ENCODE data around the gene GRP. TPM values are rescaled to one million over a fixed set of nuclear protein-coding genes. Genes with fewer than 3 reads are reported as not detected.

GRP gene
- total and polyA plus RNA-seq, 10 of the 15 experiments (the other 5 are each of a cell fraction or from before 2014, with no cell fraction given), result not detected

DNA sequence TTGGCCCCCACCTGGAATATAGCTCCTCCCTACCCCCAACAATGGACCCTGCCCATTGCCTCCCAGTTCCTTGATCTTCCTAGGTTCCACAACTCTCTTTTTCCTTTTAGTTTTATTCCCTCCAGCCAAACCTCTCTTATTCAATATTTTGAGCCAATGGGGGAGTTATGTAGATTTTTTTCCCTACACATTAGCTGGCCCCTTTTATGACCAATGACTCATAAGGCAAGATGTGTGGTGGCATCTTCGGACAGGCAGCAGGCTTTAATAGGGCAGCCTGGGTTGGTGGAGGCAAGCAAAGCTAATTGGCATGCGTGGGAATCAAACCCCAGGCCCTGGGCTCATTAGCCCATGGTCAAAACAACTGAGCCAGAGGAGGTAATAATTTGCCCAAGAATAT, 9.2 kb downstream of the GRP start:
- in situ Hi-C loops (cut with MboI), result loop anchor here (10.0 kb wide), 1 partner anchor 144 kb away; no protein-coding TSS in a partner anchor
- FAIRE-seq (no peak), ATAC-seq (peak; percentile 43; the same call in 2 of the 3 replicates), DNase-seq (ENCODE audit: low read depth, low spot score) (no peak)
- Histone ChIP-seq H3K27ac (ENCODE audit: control insufficient read depth, insufficient read depth) (no peak overlapping the region), H3K36me3 (ENCODE audit: control insufficient read depth in 2 of 2, insufficient read depth in 2 of 2, low read length in 1 of 2) (no peaks in the 10 kb centered on the region), H3K4me1 (ENCODE audit: control insufficient read depth, insufficient read depth, low read length) (no peaks in the 10 kb centered on the region), H3K9me3 (replicated peaks; ENCODE audit: control insufficient read depth, insufficient read depth, low read length) (no peaks in the 10 kb centered on the region), H3K4me3 (no peak overlapping the region), H2AFZ (ENCODE audit: control insufficient read depth, low read depth, low read length) (no peak overlapping the region), H3K79me2 (ENCODE audit: control insufficient read depth, insufficient read depth, low read length) (no peaks in the 10 kb centered on the region), H3K27me3 (replicated peaks in 1 of 2; ENCODE audit: control insufficient read depth in 2 of 2, insufficient read depth in 2 of 2, low read length in 1 of 2) (peaks cover 0 to 6% of the 10 kb centered on the region in 2 experiments; a peak in 1 of 4 replicates), H3K4me2 (ENCODE audit: control insufficient read depth, insufficient read depth) (no peak overlapping the region), H3K9ac (ENCODE audit: control insufficient read depth, insufficient read depth, low read length) (no peak overlapping the region), H4K20me1 (ENCODE audit: control insufficient read depth, insufficient read depth) (no peaks in the 10 kb centered on the region)
- intact Hi-C loops (cut with micrococcal nuclease; ENCODE audit: unreplicated experiment), result no loop called here
- SMC1A ChIA-PET (ENCODE audit: uncharacterized antibody, unreplicated experiment), result interaction anchor here (0.7 to 2.1 kb wide), 6 partner anchors 11 to 173 kb away, joined by 3 to 8 read pairs (median 5); no protein-coding TSS in a partner anchor
- RAD21 ChIA-PET (ENCODE audit: unreplicated experiment), result interaction anchor here (1.1 to 1.6 kb wide), 4 partner anchors 20 to 461 kb away, joined by 3 to 5 read pairs (median 4); no protein-coding TSS in a partner anchor
- no TSS peak for BruUV-seq (replicated peaks)
- POLR2A ChIA-PET, result interaction anchor here (1.6 kb wide), 1 partner anchor 89 kb away, joined by 4 read pairs; no protein-coding TSS in a partner anchor
- TF ChIP-seq, protein P1, sequence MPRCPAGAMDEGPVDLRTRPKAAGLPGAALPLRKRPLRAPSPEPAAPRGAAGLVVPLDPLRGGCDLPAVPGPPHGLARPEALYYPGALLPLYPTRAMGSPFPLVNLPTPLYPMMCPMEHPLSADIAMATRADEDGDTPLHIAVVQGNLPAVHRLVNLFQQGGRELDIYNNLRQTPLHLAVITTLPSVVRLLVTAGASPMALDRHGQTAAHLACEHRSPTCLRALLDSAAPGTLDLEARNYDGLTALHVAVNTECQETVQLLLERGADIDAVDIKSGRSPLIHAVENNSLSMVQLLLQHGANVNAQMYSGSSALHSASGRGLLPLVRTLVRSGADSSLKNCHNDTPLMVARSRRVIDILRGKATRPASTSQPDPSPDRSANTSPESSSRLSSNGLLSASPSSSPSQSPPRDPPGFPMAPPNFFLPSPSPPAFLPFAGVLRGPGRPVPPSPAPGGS (IDR thresholded peaks at IDR 0.05; ENCODE audit: borderline replicate concordance, insufficient read depth, low read depth, low read length, poor library complexity, severe bottlenecking), result no peak
- TF ChIP-seq HDAC6 (IDR thresholded peaks at IDR 0.05; ENCODE audit: unreplicated experiment), result no peak
- no peak for TF ChIP-seq STAT3 (IDR thresholded peaks at IDR 0.05; ENCODE audit: low read depth, low read length)
- TF ChIP-seq IKZF2 (IDR thresholded peaks at IDR 0.05), result no peak
- TF ChIP-seq TCF3 (IDR thresholded peaks at IDR 0.05; ENCODE audit: borderline replicate concordance, insufficient read depth, low read depth, low read length), result no peak
- no peak for TF ChIP-seq CREB1 (IDR thresholded peaks at IDR 0.05; ENCODE audit: low read depth)
- TF ChIP-seq CEBPB (IDR thresholded peaks at IDR 0.05; ENCODE audit: borderline replicate concordance in 1 of 2, low read depth in 2 of 2, low read length in 2 of 2), result no peak
- no peak for TF ChIP-seq NRF1 (conservative IDR thresholded peaks at IDR 0.05; ENCODE audit: low read depth, low read length)
- TF ChIP-seq, protein P2, sequence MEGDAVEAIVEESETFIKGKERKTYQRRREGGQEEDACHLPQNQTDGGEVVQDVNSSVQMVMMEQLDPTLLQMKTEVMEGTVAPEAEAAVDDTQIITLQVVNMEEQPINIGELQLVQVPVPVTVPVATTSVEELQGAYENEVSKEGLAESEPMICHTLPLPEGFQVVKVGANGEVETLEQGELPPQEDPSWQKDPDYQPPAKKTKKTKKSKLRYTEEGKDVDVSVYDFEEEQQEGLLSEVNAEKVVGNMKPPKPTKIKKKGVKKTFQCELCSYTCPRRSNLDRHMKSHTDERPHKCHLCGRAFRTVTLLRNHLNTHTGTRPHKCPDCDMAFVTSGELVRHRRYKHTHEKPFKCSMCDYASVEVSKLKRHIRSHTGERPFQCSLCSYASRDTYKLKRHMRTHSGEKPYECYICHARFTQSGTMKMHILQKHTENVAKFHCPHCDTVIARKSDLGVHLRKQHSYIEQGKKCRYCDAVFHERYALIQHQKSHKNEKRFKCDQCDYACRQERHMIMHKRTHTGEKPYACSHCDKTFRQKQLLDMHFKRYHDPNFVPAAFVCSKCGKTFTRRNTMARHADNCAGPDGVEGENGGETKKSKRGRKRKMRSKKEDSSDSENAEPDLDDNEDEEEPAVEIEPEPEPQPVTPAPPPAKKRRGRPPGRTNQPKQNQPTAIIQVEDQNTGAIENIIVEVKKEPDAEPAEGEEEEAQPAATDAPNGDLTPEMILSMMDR (IDR thresholded peaks at IDR 0.05 in 2 of 3, conservative IDR thresholded peaks at IDR 0.05 in 1 of 3; ENCODE audit: control insufficient read depth in 2 of 3, extremely low read depth in 1 of 3, insufficient read depth in 1 of 3, low read depth in 3 of 3, low read length in 3 of 3), result no peak
- TF ChIP-seq, protein P3, sequence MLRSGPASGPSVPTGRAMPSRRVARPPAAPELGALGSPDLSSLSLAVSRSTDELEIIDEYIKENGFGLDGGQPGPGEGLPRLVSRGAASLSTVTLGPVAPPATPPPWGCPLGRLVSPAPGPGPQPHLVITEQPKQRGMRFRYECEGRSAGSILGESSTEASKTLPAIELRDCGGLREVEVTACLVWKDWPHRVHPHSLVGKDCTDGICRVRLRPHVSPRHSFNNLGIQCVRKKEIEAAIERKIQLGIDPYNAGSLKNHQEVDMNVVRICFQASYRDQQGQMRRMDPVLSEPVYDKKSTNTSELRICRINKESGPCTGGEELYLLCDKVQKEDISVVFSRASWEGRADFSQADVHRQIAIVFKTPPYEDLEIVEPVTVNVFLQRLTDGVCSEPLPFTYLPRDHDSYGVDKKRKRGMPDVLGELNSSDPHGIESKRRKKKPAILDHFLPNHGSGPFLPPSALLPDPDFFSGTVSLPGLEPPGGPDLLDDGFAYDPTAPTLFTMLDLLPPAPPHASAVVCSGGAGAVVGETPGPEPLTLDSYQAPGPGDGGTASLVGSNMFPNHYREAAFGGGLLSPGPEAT (IDR thresholded peaks at IDR 0.05; ENCODE audit: low read depth), result no peak
- TF ChIP-seq TCF12 (IDR thresholded peaks at IDR 0.05; ENCODE audit: low read depth, low read length), result no peak
- WGBS (ENCODE audit: insufficient coverage, insufficient replicate concordance, low lambda C conversion rate, missing lambda C conversion rate), result 65% methylated on average over 2 of the region's 2 CpGs
- CTCF ChIA-PET, result interaction anchor here (1.1 to 4.4 kb wide), 4 partner anchors 41 to 230 kb away, joined by 3 to 23 read pairs (median 4); no protein-coding TSS in a partner anchor
